Muscle of arm (tissue), 12 donors: ENCODE data around the gene HDAC7. TPM values are rescaled to one million over a fixed set of nuclear protein-coding genes. Genes with fewer than 3 reads are reported as not detected.
"Not testable (repeated sequence)": the region's sequence is repeated elsewhere in the genome, so short reads cannot be mapped to it uniquely, and the experiment has no call there.

Experiments used
- DNase-seq: peaks from one replicate; pipeline ENCODE4 v3.0.0-alpha.2; 2013
- polyA plus RNA-seq, 12 donors: library from polyadenylated mRNA; unstranded; fragments of 120-200 nt; gene quantifications; one replicate each; pipeline ENCODE4 v1.2.1, GENCODE V29; 2013; ENCODE audit not compliant: insufficient read length in 12 of 12

Gene HDAC7
- polyA plus RNA-seq, 12 donors: 46.9 to 128 (median 60.7) TPM; not detected in 1

GRCh38 chr12:47850153-47851084, 30.7 kb upstream of the HDAC7 start:
- DNase-seq: no peak

- DNase-seq: no peak
Observed at GRCh38 chr12:47849261-47849660, 29.6 kb upstream of the HDAC7 start.

GRCh38 chr12:47848853-47849252, 29.1 kb upstream of the HDAC7 start:
- no peak for DNase-seq

- no peak for DNase-seq
Observed at GRCh38 chr12:47846294-47846996, 26.7 kb upstream of the HDAC7 start.

- DNase-seq: no peak
Observed at GRCh38 chr12:47845081-47845480, 25.4 kb upstream of the HDAC7 start.

GRCh38 chr12:47844264-47845019, 24.7 kb upstream of the HDAC7 start:
- no peak for DNase-seq

- DNase-seq: no peak
Observed at GRCh38 chr12:47843226-47843980, 23.7 kb upstream of the HDAC7 start.

- DNase-seq: not testable (repeated sequence)
Observed at GRCh38 chr12:47842543-47842942, 22.8 kb upstream of the HDAC7 start.

GRCh38 chr12:47841910-47842309, 22.2 kb upstream of the HDAC7 start:
- DNase-seq: no peak

GRCh38 chr12:47841501-47841900, 21.8 kb upstream of the HDAC7 start:
- DNase-seq: no peak

- DNase-seq: no peak
Observed at GRCh38 chr12:47840571-47840970, 20.9 kb upstream of the HDAC7 start.

- DNase-seq: no peak
Observed at GRCh38 chr12:47839214-47839876, 19.6 kb upstream of the HDAC7 start.

- no peak for DNase-seq
Observed at GRCh38 chr12:47838286-47838931, 18.7 kb upstream of the HDAC7 start.

- DNase-seq: no peak
Observed at GRCh38 chr12:47837190-47838171, 17.8 kb upstream of the HDAC7 start.

GRCh38 chr12:47835831-47836155, 16.1 kb upstream of the HDAC7 start:
- no peak for DNase-seq

- no peak for DNase-seq
Observed at GRCh38 chr12:47835006-47835830, 15.5 kb upstream of the HDAC7 start.

GRCh38 chr12:47834199-47834903, 14.6 kb upstream of the HDAC7 start:
- no peak for DNase-seq

- DNase-seq: no peak
Observed at GRCh38 chr12:47833591-47834012, 13.9 kb upstream of the HDAC7 start.
